Stimulated activated naive CD4-positive, alpha-beta T cell treated with Interleukin-2 at 50 U/mL for 16 hours (primary cell): ENCODE measurements around the gene MND1.
A peak's percentile ranks its signal among the peaks of the same experiment; 100 is the strongest.

Source experiments
- DNase-seq: peaks from one replicate; lab custom pipeline; 2025; lab: John Stamatoyannopoulos, UW

The MND1 gene, protein sequence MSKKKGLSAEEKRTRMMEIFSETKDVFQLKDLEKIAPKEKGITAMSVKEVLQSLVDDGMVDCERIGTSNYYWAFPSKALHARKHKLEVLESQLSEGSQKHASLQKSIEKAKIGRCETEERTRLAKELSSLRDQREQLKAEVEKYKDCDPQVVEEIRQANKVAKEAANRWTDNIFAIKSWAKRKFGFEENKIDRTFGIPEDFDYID

DNA sequence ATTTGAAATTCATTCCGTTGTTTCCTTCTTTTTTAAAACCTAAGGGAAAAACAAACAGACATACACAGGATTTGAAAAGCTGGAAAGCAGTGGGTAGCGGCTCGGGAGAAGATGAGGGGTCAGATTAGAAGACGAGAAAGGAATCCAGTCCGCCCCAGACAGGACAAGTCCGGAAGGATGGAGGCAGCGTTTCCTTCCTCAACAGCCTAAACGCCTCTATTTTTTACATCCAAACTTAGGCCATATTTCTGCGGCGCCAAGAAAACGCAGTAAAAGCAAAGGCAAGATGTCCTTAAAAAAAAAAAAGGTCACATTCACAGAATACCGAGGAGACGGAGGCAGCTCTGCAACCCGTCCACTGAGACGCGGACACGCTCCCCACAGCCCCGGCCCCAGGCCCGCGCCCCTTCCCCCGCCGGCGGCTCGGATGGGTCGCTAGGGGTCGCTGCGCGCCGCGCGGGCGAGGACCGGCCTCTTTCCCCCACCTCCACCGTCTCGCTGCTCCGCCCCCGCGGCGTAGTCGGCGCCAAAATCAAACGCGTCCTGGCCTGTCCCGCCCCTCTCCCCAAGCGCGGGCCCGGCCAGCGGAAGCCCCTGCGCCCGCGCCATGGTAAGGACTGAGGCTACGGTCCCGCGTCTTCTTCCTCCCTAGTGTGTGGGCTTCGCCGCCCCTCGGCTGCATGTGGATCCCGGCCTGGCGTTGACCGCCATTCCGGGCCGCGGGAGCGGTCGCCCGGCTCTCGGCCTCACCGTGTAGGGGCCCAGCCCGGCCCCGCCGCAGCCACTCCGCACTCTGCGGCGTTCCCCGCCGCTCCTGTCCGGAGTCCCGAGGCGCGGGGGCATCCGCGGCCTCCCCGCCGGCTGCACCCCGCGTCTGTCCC is at the start of gene MND1:
Gene MND1 (plus strand): TSS at position 558 of the 881 bp plus-strand sequence. CDS start 50 bp downstream, at position 608.
- DNase-seq: peak; percentile 87

- DNase-seq: no peak
These were observed 49.2 kb upstream of the MND1 start for GRCh38 chr4:153295131-153295755.

- DNase-seq: no peak
These were observed 48.3 kb upstream of the MND1 start for GRCh38 chr4:153296040-153296823.

DNA sequence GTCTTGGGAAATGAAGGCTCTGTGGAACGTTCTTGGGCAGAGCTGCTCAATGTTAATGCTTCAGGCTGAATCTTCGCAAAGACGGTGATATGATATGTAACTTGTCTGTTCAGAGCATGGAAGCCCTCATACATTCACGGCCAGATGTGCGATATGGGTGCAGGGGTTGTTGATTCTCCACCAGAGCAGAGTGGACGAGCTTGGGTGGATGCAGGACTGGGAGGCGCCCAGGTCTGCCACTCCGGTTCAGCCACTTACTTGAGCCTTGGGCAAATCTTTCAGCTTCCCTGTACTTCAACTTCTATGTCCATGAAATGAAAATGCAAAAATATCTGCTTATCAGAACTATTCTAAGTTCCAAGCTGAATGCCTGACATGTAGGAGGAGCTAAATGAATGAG is 47.4 kb upstream of the MND1 start:
- DNase-seq: no peak

- DNase-seq: no peak
These were observed 33.7 kb upstream of the MND1 start for GRCh38 chr4:153310793-153311192.

GRCh38 chr4:153314915-153315314 is 29.6 kb upstream of the MND1 start:
- DNase-seq: no peak

- DNase-seq: no peak
These were observed 25.7 kb upstream of the MND1 start for GRCh38 chr4:153318696-153319320.

GRCh38 chr4:153322791-153323190 is 21.7 kb upstream of the MND1 start:
- no peak for DNase-seq

- DNase-seq: no peak
These were observed 20.4 kb upstream of the MND1 start for GRCh38 chr4:153324046-153324445.

- no peak for DNase-seq
These were observed 18.9 kb upstream of the MND1 start for GRCh38 chr4:153325558-153325957.

DNA sequence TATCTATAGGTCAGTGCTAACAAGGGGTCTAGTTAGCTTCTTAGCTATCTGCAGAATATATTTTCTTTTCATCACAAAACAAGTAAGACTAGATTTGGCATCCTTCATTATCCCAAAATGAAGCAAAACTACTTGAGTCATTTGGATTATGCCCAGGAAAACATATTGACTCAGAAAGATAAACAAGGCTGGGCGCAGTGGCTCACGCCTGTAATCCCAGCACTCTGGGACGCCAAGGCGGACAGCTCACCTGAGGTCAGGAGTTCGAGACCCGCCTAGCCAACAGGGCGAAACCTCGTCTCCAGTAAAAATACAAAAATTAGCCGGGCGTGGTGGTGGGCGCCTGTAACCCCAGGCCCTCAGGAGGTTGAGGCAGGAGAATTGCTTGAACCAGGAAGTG is 18.0 kb upstream of the MND1 start:
- DNase-seq: no peak

GRCh38 chr4:153327247-153327646 is 17.2 kb upstream of the MND1 start:
- no peak for DNase-seq

DNA sequence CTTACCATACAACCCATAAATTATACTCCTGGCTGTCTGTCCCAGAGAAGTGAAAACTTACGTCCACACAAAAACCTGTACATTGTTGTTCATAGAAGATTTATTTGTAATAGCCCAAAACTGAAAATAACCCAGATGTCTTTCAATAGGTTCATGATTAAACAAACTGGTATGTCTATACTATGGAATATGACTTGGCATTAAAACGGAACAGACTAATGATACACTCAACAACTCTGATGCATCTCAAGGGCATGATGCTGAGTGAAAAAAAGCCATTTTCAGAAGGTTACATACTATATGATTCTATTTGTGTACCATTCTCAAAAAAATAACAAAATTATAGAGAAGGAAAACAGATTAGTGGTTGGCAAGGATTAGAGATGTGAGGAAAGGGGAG is 11.6 kb upstream of the MND1 start:
- DNase-seq: no peak

DNA sequence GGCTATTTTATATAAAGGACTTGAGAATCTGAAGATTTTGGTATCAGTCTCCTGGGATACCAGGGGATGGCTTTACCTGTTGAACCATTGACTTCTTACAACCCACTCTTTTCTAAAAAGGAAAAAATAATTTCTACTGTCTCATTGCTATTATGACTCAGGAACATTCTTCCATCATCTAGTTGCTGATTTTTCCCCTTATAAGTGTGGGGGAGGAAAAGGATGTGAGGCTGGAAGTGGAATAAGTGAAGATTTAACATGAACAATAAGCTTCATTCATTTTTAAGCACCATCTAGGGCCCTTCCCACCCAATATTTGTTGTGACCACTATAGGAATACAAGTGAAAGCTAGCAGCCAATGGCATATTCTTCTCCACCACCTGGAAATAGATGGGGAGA is 10.6 kb upstream of the MND1 start:
- DNase-seq: no peak

GRCh38 chr4:153335665-153336064 is 8.8 kb upstream of the MND1 start:
- DNase-seq: no peak

DNA sequence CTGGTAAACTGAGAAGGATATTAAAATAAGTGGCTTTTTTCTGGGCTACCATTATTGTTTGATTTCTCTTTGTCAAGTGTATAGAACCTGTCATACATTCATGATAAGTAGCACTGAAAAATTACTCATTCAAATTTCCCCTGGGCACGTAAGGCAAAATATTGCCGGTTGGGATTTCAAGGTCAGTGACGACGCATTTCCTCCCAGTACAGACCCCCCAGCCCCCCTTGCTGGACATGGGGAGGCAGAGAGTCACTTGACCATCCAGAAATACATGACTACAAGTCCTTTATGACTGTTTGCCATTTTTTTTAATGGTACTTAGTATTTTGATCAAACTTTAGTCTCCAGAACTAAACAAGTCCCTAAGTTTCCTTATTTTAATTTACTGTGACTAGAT is 6.8 kb upstream of the MND1 start:
- no peak for DNase-seq

GRCh38 chr4:153341575-153342090 is 2.9 kb upstream of the MND1 start:
- DNase-seq: no peak

- no peak for DNase-seq
These were observed 1.5 kb upstream of the MND1 start for GRCh38 chr4:153342751-153343552.

GRCh38 chr4:153345012-153345981 is 809 bp downstream of the MND1 start:
- peak; percentile 45 for DNase-seq
